H1 (cell line): Measurements from ENCODE around the gene ZNF182. TPM values are rescaled to one million over a fixed set of nuclear protein-coding genes. Genes with fewer than 3 reads are reported as not detected.

Source experiments
- BRCA1 ChIP-seq: IDR thresholded peaks from 2 replicates; pipeline ENCODE4 v1.6.1; 2012; ENCODE audit warnings: low read depth, low read length, improper control_type of control experiment
- CBX8 ChIP-seq: fragments of 300-800, 300-1000 bp; sonication (generic); IDR thresholded peaks from 2 replicates; pipeline ENCODE4 v1.7.1; 2016; ENCODE audit warnings: low read depth, low read length, borderline replicate concordance
- CREB1 ChIP-seq: IDR thresholded peaks from 2 replicates; pipeline ENCODE4 v1.6.1; 2012; ENCODE audit warnings: inconsistent platforms
- EGR1 ChIP-seq: IDR thresholded peaks from 2 replicates; pipeline ENCODE4 v1.6.1; 2011; ENCODE audit warnings: low read depth, low read length, borderline replicate concordance
- EZH2 ChIP-seq: fragments of 200-600 bp; sonication (generic); IDR thresholded peaks from 2 replicates; pipeline ENCODE4 v1.7.1; 2012; ENCODE audit warnings: low read depth, mild to moderate bottlenecking, moderate library complexity, low read length, inconsistent platforms; ENCODE audit not compliant: severe bottlenecking
- FOSL1 ChIP-seq: IDR thresholded peaks from 2 replicates; pipeline ENCODE4 v1.6.1; 2011; ENCODE audit warnings: mild to moderate bottlenecking, low read depth, low read length, moderate library complexity; ENCODE audit not compliant: insufficient read depth
- GABPA ChIP-seq: IDR thresholded peaks from 2 replicates; pipeline ENCODE4 v1.6.1; 2011; ENCODE audit warnings: mild to moderate bottlenecking, low read length, moderate library complexity, borderline replicate concordance; ENCODE audit not compliant: insufficient read depth
- JUND ChIP-seq: IDR thresholded peaks from 2 replicates; pipeline ENCODE4 v1.6.1; 2011; ENCODE audit warnings: mild to moderate bottlenecking, improper control_type of control experiment, low read length
- KDM1A ChIP-seq: fragments of 200-600, 300-600 bp; sonication (generic); IDR thresholded peaks from 2 replicates; pipeline ENCODE4 v1.7.1; 2016; ENCODE audit warnings: mild to moderate bottlenecking, low read length, borderline replicate concordance
- KDM5A ChIP-seq: fragments of 200-600 bp; IDR thresholded peaks from 2 replicates; pipeline ENCODE4 v1.7.1; 2012; ENCODE audit warnings: mild to moderate bottlenecking, low read length, inconsistent platforms, mixed read lengths
- NRF1 ChIP-seq: IDR thresholded peaks from 2 replicates; pipeline ENCODE4 v1.6.1; 2011; ENCODE audit warnings: mild to moderate bottlenecking, low read depth, low read length, improper control_type of control experiment
- POLR2A ChIP-seq, 2 experiments: IDR thresholded peaks; 1 replicate in 1 of 2; 2 replicates in 1 of 2; pipeline ENCODE4 v1.6.1; 2011; ENCODE audit warnings: low read depth in 2 of 2, low read length in 2 of 2, mild to moderate bottlenecking in 2 of 2; ENCODE audit errors: control extremely low read depth in 1 of 2
- POLR2AphosphoS5 ChIP-seq: IDR thresholded peaks from 2 replicates; pipeline ENCODE4 v1.6.1; 2011; ENCODE audit warnings: low read depth, low read length
- RAD21 ChIP-seq, 2 experiments: IDR thresholded peaks in 1 of 2; conservative IDR thresholded peaks in 1 of 2; 2 replicates each; pipeline ENCODE4 v1.6.1; 2011; ENCODE audit warnings: low read depth in 2 of 2, low read length in 2 of 2, improper control_type of control experiment in 1 of 2, inconsistent platforms in 1 of 2, mild to moderate bottlenecking in 1 of 2, moderate library complexity in 1 of 2
- RBBP5 ChIP-seq: IDR thresholded peaks from 2 replicates; pipeline ENCODE4 v1.7.1; 2012; ENCODE audit warnings: low read depth, mild to moderate bottlenecking, inconsistent platforms, low read length, moderate library complexity, borderline replicate concordance
- TAF1 ChIP-seq: IDR thresholded peaks from 2 replicates; pipeline ENCODE4 v1.6.1; 2011; ENCODE audit warnings: mild to moderate bottlenecking, low read depth, low read length
- TAF7 ChIP-seq: optimal IDR thresholded peaks from 2 replicates; pipeline ENCODE3; 2011; ENCODE audit warnings: low read depth, mild to moderate bottlenecking, inconsistent platforms, low read length, moderate library complexity, borderline replicate concordance
- TEAD4 ChIP-seq: IDR thresholded peaks from 2 replicates; pipeline ENCODE4 v1.6.1; 2012; ENCODE audit warnings: low read depth, low read length, inconsistent platforms, mixed read lengths
- YY1 ChIP-seq: IDR thresholded peaks from 2 replicates; pipeline ENCODE4 v1.6.1; 2011; ENCODE audit warnings: low read depth, mild to moderate bottlenecking, low read length
- polyA plus RNA-seq, 7 experiments: library from polyadenylated mRNA; depleted of rRNA in 3 of 7; stranded (reverse) in 5 of 7; unstranded in 2 of 7; fragments of >200 nt in 5 of 7; fragments of 200-250 nt in 2 of 7; gene quantifications; 1 replicate in 5 of 7; 2 replicates in 1 of 7; 4 replicates in 1 of 7; pipeline versions ENCODE4 v1.2.1 to v1.2.3, GENCODE V29; 2011 to 2013; ENCODE audit warnings: missing spikeins in 2 of 7, mixed read lengths in 2 of 7
- total RNA-seq: library from RNA; stranded (reverse); fragmentation: NEBNext Ultra II Directional; extraction: Animal tissue kit (Norgen Biotek cat#: 25700); gene quantifications from 2 replicates; pipeline ENCODE4 v1.2.1, GENCODE V29; 2021

The ZNF182 gene
- total and polyA plus RNA-seq, 2 of the 8 experiments (the other 6 are each of a cell fraction or from before 2014, with no cell fraction given) = 1.3 to 8.2 TPM

DNA sequence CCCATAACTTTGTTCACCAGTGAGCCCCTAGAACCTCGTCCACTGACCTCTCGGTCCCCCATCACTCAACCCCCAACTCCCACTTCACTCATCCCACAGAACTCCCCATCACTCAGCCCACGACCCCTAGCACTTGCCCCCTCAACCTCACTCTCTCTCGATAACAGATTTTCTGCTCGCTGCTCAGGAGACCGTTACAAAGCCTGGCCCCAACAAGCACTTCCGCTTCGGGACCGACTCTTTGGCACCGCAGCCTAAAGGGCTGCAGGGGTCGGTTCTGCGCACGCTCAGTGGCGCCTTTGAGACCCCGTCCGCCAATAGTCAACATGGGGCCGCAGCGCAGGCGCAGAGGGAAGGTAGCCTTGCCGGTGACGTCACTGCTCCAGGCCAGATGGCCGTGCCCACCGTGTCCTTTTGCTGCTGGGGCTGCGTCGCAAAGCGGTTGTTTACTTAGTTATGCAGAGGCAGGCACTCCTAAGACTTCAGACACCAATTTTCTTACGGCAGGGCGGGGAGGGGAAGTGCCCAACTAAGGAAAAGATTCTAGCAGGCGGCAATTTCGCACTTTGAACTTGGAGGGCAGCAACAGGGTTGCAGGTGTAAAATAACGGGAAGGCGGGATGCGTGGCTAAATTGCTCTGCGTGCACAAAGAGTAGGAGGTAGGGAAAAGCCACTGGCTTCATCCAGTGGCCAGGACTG, at the start of gene ZNF182 (continued):
- no peak for TF ChIP-seq KDM5A
- no peak for TF ChIP-seq RBBP5
- no peak for TF ChIP-seq TEAD4
- TF ChIP-seq EZH2 = no peak
- no peak for TF ChIP-seq FOSL1
- peak; percentile 91 for TF ChIP-seq NRF1
- TF ChIP-seq YY1 = peak; percentile 93
- peak; percentile 31 for TF ChIP-seq TAF7
- TF ChIP-seq KDM1A = no peak
- TF ChIP-seq EGR1 = no peak
- peak; percentile 83; the same call in 1 of the 2 replicates for TF ChIP-seq POLR2AphosphoS5
- no peak for TF ChIP-seq BRCA1
- TF ChIP-seq GABPA = no peak
- no peak for TF ChIP-seq RAD21 (IDR thresholded peaks at IDR 0.05 in 1 of 2, conservative IDR thresholded peaks at IDR 0.05 in 1 of 2; ENCODE audit: low read depth in 2 of 2, low read length in 2 of 2)
- TF ChIP-seq CREB1 = peak; percentile 85
- TF ChIP-seq JUND = peak; percentile 85
- no peak for TF ChIP-seq CBX8
- TF ChIP-seq POLR2A (IDR thresholded peaks at IDR 0.05; ENCODE audit: control extremely low read depth in 1 of 2, low read depth in 2 of 2, low read length in 2 of 2) = peak; percentile 66 to 69
- TF ChIP-seq TAF1 = peak; percentile 82
